ENCODE data around the gene LDLRAD4. TPM values are rescaled to one million over a fixed set of nuclear protein-coding genes. Genes with fewer than 3 reads are reported as not detected.

The LDLRAD4 gene
- total RNA-seq, 1 experiment from 2014 or later = 0.68 TPM

- Histone ChIP-seq H3K9me3 (replicated peaks) (no peaks in the 10 kb centered on the region), H3K27me3 (replicated peaks) (peaks cover 4% of the 10 kb centered on the region), H3K27ac (no peak overlapping the region), H3K36me3 (no peaks in the 10 kb centered on the region), H3K4me1 (replicated peaks) (no peaks in the 10 kb centered on the region), H3K4me3 (no peak overlapping the region)
- DNase-seq (ENCODE audit: low read depth in 1 of 2, low spot score in 2 of 2) = no peak
Observed at GRCh38 chr18:13227910-13228309, 9.3 kb downstream of the LDLRAD4 start.

GRCh38 chr18:13229001-13229671 lies 10.6 kb downstream of the LDLRAD4 start:
- no peaks in the 10 kb centered on the region for H3K4me1 ChIP-seq (replicated peaks)
- no peaks in the 10 kb centered on the region for H3K36me3 ChIP-seq
- H3K4me3 ChIP-seq = no peak overlapping the region
- DNase-seq (ENCODE audit: low read depth in 1 of 2, low spot score in 2 of 2) = peak in 1 of 2 experiments; percentile 21
- H3K27me3 ChIP-seq (replicated peaks) = no peaks in the 10 kb centered on the region
- H3K27ac ChIP-seq = no peak overlapping the region
- H3K9me3 ChIP-seq (replicated peaks) = no peaks in the 10 kb centered on the region

GRCh38 chr18:13231151-13231550 lies 12.6 kb downstream of the LDLRAD4 start:
- no peak overlapping the region for H3K4me3 ChIP-seq
- H3K27ac ChIP-seq = no peak overlapping the region
- H3K36me3 ChIP-seq = no peaks in the 10 kb centered on the region
- no peaks in the 10 kb centered on the region for H3K9me3 ChIP-seq (replicated peaks)
- H3K4me1 ChIP-seq (replicated peaks) = no peaks in the 10 kb centered on the region
- H3K27me3 ChIP-seq (replicated peaks) = no peaks in the 10 kb centered on the region
- peak in 1 of 2 experiments; percentile 17 for DNase-seq (ENCODE audit: low read depth in 1 of 2, low spot score in 2 of 2)

- DNase-seq (ENCODE audit: low read depth in 1 of 2, low spot score in 2 of 2) = peak in 1 of 2 experiments; percentile 45
- Histone ChIP-seq H3K27ac (no peak overlapping the region), H3K36me3 (no peaks in the 10 kb centered on the region), H3K4me3 (no peak overlapping the region), H3K4me1 (replicated peaks) (no peaks in the 10 kb centered on the region), H3K27me3 (replicated peaks) (no peaks in the 10 kb centered on the region), H3K9me3 (replicated peaks) (no peaks in the 10 kb centered on the region)
Observed at GRCh38 chr18:13232086-13232917, 13.7 kb downstream of the LDLRAD4 start.

GRCh38 chr18:13232971-13233786 lies 14.6 kb downstream of the LDLRAD4 start:
- no peak overlapping the region for H3K4me3 ChIP-seq
- no peaks in the 10 kb centered on the region for H3K36me3 ChIP-seq
- no peaks in the 10 kb centered on the region for H3K27me3 ChIP-seq (replicated peaks)
- peak in 1 of 2 experiments; percentile 22 for DNase-seq (ENCODE audit: low read depth in 1 of 2, low spot score in 2 of 2)
- H3K27ac ChIP-seq = no peak overlapping the region
- no peaks in the 10 kb centered on the region for H3K4me1 ChIP-seq (replicated peaks)
- H3K9me3 ChIP-seq (replicated peaks) = no peaks in the 10 kb centered on the region

GRCh38 chr18:13233787-13234783 lies 15.5 kb downstream of the LDLRAD4 start:
- H3K27me3 ChIP-seq (replicated peaks) = no peaks in the 10 kb centered on the region
- no peaks in the 10 kb centered on the region for H3K4me1 ChIP-seq (replicated peaks)
- no peak overlapping the region for H3K4me3 ChIP-seq
- H3K36me3 ChIP-seq = no peaks in the 10 kb centered on the region
- H3K27ac ChIP-seq = no peak overlapping the region
- H3K9me3 ChIP-seq (replicated peaks) = no peaks in the 10 kb centered on the region
- peak in 1 of 2 experiments; percentile 37 for DNase-seq (ENCODE audit: low read depth in 1 of 2, low spot score in 2 of 2)

GRCh38 chr18:13235421-13235831 lies 16.9 kb downstream of the LDLRAD4 start:
- Histone ChIP-seq H3K4me1 (replicated peaks) (no peaks in the 10 kb centered on the region), H3K4me3 (no peak overlapping the region), H3K36me3 (no peaks in the 10 kb centered on the region), H3K9me3 (replicated peaks) (no peaks in the 10 kb centered on the region), H3K27ac (no peak overlapping the region), H3K27me3 (replicated peaks) (no peaks in the 10 kb centered on the region)
- DNase-seq (ENCODE audit: low read depth in 1 of 2, low spot score in 2 of 2) = peak in 1 of 2 experiments; percentile 16

- Histone ChIP-seq H3K36me3 (no peaks in the 10 kb centered on the region), H3K4me1 (replicated peaks) (no peaks in the 10 kb centered on the region), H3K9me3 (replicated peaks) (no peaks in the 10 kb centered on the region), H3K4me3 (no peak overlapping the region), H3K27me3 (replicated peaks) (no peaks in the 10 kb centered on the region), H3K27ac (no peak overlapping the region)
- DNase-seq (ENCODE audit: low read depth in 1 of 2, low spot score in 2 of 2) = peak in 1 of 2 experiments; percentile 23
Observed at GRCh38 chr18:13235981-13236380, 17.4 kb downstream of the LDLRAD4 start.

- H3K4me3 ChIP-seq = no peak overlapping the region
Observed at GRCh38 chr18:13236411-13236810, 17.9 kb downstream of the LDLRAD4 start.

GRCh38 chr18:13237073-13237472 lies 18.5 kb downstream of the LDLRAD4 start:
- Histone ChIP-seq H3K27me3 (replicated peaks) (no peaks in the 10 kb centered on the region), H3K27ac (no peak overlapping the region), H3K4me1 (replicated peaks) (no peaks in the 10 kb centered on the region), H3K36me3 (no peaks in the 10 kb centered on the region), H3K4me3 (no peak overlapping the region), H3K9me3 (replicated peaks) (no peaks in the 10 kb centered on the region)
- peak in 1 of 2 experiments; percentile 37 for DNase-seq (ENCODE audit: low read depth in 1 of 2, low spot score in 2 of 2)

More at GRCh38 chr18:13236411-13236810, 17.9 kb downstream of the LDLRAD4 start:
- Histone ChIP-seq H3K9me3 (replicated peaks) (no peaks in the 10 kb centered on the region), H3K27ac (no peak overlapping the region), H3K27me3 (replicated peaks) (no peaks in the 10 kb centered on the region), H3K36me3 (no peaks in the 10 kb centered on the region), H3K4me1 (replicated peaks) (no peaks in the 10 kb centered on the region)
- DNase-seq (ENCODE audit: low read depth in 1 of 2, low spot score in 2 of 2) = peak in 1 of 2 experiments; percentile 16

- no peaks in the 10 kb centered on the region for H3K9me3 ChIP-seq (replicated peaks)
- no peak overlapping the region for H3K4me3 ChIP-seq
- no peaks in the 10 kb centered on the region for H3K27me3 ChIP-seq (replicated peaks)
- no peaks in the 10 kb centered on the region for H3K36me3 ChIP-seq
- no peak overlapping the region for H3K27ac ChIP-seq
- no peak for DNase-seq (ENCODE audit: low read depth in 1 of 2, low spot score in 2 of 2)
- H3K4me1 ChIP-seq (replicated peaks) = no peaks in the 10 kb centered on the region
Observed at GRCh38 chr18:13237641-13238040, 19.1 kb downstream of the LDLRAD4 start.

GRCh38 chr18:13239171-13239956 lies 20.8 kb downstream of the LDLRAD4 start:
- no peaks in the 10 kb centered on the region for H3K36me3 ChIP-seq
- H3K4me1 ChIP-seq (replicated peaks) = no peaks in the 10 kb centered on the region
- peak in 1 of 2 experiments; percentile 29 for DNase-seq (ENCODE audit: low read depth in 1 of 2, low spot score in 2 of 2)
- no peak overlapping the region for H3K27ac ChIP-seq
- H3K9me3 ChIP-seq (replicated peaks) = no peaks in the 10 kb centered on the region
- H3K27me3 ChIP-seq (replicated peaks) = no peaks in the 10 kb centered on the region
- no peak overlapping the region for H3K4me3 ChIP-seq
